HG03064 (cell line): Measurements from ENCODE around the gene SLC26A6.

ENCODE experiments used
- ATAC-seq: cut with Tn5 transposase; IDR thresholded peaks from one replicate; pipeline ENCODE4 v1.9.1; 2021; ENCODE audit warnings: low read depth; ENCODE audit not compliant: unreplicated experiment

Gene SLC26A6

GRCh38 chr3:48600711-48601621, 34.3 kb downstream of the SLC26A6 start:
- ATAC-seq: no peak

- no peak for ATAC-seq
Observed at GRCh38 chr3:48599509-48600285, 35.6 kb downstream of the SLC26A6 start.

DNA sequence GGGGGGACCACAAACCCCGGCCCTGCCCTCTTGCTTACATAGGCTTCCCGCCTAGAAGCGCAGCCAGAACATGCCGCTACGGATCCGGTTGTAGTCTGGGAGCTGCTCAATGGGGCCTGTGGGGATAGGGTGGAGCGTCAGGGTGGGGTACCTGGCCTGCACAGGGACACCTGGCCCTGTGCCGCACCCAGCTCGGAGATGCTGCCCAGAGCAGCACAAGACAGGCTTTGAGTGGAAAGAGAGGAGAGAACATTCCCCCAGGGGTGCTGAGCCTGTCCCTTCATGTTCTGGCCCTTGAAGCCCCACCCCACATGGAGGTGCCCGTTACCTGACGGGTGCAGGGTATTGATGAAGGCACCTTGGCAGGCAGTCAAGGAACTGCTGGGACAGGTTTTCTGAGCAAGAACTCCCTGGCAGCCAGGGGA, 36.2 kb downstream of the SLC26A6 start:
- ATAC-seq: no peak

DNA sequence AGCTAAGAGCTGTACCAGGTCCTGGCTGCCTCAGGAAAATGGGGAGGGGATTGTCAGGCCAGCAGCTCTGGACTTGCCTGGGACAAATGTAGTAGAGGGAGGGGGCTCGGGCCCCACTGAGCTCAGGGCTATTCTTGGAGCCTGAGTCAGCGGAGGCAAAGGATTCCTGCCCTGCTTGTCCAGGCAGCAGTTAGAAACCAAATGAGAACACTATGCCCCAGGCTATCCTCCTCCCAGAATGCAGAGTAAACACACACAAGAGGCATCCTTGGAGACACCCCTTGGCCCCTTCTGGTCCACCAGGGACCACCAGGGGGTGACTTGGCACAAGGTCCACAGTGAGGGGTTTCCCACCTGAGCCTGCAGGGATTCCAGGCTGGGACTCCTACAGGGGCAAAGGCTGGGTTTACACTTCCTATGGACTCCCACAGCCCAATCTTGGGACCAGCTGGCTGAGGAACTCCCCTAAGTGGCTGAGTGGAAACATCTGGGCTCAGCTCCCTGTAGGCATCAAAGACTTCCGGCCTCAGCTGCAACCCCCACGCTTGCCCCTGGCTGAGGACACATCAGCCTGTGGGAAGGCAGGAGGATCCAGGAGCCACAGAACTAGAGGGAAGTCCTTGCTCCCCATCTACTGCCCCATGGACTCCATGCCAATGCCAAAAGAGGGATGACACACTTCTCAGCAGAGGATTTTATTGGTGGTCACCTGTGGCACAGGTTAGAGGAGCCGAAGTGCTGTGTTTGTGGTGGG, 36.8 kb downstream of the SLC26A6 start:
- ATAC-seq: no peak

DNA sequence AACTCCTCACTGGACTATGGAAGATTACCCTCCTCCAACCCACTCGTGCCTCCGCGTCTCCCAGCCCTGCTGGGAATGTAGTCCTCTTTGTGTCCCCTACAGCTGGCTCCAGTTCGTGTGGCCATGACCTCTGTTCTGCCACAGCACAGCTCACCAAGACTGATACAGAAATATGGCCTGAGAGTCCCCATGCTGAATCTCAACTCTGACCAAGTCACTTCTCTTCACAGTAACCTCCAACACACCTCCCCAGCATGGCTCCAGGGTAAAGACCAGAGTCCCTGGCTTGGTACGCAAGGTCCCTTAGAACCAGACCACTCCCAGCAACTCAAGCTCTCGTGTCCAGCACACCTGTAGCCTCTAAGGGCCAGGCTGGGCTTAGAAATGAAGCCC, 37.9 kb downstream of the SLC26A6 start:
- no peak for ATAC-seq

DNA sequence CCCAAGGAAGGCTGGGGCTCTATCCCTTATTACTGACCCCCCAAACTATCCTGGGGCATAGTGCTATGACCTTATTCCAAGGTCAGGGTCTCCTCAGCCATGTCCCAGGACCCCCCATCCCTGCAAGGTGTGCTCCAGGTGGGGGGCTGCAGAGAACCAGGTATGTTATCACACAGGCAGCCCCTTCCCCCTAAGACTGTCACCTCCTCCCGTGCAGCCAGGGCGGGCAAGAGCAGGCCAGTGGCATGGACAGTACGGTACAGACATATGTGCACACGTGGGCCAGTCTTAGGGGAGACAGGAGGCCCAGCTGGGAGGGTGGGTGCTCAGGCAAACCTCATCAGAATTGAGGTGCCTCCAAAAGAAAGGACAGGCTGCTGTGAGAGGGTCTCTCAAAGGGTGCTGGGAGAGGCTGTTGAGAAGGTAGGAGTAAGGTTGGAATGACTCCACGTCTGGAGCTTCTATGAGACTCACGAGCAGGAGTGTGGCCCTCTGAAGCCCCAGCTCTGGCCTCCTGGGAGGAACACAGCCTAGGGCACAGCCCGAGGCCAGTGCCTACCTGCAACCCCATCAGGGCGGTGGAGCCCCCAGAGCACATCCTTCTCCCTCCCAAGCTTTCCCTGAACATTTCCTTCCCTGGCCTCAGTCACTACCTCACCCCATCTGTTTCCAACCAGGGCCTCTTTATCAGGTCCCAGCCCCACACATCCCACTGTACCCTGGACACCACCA, 38.4 kb downstream of the SLC26A6 start:
- ATAC-seq: no peak

DNA sequence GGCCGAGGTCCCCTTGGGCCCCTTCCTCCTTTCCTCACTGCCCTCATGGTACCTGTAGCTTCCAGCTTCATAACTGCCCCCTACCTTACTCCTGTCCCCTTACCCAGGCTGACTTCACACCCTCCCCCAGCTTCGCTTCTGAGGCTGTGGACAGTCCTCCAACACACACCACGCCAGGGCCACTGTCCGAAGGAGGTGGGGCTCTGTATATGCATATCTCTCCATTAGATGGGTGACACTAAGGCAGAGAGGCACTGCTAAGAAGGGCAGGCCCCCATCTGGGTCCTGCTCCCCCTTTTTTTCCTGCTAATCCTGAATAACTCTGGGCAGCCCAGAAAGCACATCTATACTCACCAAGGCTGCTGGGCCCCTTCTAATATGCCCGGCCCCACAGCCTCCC, 39.1 kb downstream of the SLC26A6 start:
- no peak for ATAC-seq

DNA sequence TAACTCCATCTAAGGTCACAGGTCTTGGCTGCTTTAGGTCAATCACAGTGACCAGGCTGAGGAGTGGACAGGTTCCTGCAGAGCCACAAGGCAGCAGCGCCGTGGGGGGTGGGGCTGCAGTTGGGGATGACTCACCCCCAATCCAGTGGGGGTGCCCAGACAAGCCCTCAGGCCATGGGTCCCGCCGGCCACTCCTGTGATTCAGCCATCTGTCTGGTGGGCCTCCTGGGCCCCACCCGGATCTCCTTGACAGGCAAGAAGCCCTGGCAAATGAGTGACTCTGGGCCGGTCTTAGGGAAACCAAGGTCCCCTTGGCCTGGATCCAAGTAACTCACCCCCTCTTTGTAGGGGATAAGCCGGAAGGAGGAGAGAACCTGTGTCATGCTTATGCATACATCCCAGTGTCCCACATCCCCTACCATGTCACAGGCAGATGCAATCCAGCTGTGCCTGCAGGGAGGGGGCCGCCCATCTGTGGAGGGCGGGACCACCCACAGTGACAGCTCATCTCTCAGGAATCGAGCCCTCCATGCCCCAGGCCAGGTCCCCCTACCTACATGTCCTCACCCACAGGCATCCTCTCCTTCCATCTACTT, 39.6 kb downstream of the SLC26A6 start:
- no peak for ATAC-seq

DNA sequence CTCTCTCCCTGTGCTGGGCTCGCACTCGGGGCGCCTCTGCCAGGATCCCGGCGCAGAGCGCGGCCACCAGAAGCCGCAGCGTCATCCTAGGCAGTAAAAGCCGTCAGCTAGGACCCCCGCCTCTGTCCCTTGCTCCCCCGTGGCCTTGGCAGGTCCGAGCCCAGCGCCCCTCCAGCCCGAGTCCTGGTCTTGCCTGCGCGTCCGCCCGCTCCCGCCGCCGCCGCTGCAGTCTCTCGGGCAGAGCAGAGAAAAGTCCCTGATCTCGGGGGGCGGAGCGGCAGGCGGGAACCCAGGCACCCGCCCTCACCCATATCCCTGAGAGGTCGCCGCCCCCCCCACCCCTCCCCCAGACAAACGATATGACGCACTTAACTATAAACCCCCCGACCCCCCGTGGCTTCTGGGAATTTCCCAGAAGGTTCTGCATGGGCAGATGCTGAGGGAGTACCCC, 40.2 kb downstream of the SLC26A6 start, which contains the start of gene COL7A1:
Gene COL7A1, minus strand, starts transcription at position 255 of the 451 bp plus-strand sequence. Its CDS starts 170 bp downstream, at position 85.
- no peak for ATAC-seq

DNA sequence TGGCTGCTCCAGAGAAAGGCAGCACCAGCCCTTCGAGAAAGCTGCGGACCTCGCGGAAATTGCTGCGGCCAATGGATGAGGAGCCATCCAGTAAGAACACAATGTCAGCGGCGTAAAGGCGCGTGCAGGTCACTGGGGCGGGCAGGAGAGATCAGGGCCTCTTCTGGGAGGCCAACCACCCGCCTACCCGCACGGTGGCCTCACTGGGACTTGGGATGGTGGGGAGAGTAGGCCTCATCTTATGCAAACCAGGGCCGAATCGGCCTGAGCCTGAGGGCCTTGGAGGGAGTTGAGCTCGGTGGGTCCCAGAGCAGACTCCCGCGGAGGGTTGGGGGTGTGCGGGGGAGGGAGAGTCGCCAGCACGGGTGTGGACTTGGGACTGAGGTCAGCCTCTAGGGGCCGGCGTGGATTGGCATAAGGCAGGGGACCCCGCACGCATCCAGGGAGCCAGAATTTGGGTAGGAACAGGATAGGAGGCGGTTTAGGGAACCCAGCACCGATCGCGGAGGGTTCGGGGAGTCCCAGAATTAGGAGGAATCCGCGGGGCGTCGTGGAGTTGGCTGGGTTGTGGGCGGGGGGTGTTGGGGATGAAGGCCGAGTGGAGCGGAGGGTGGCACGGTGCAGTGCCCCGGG, 40.7 kb downstream of the SLC26A6 start:
- ATAC-seq: no peak

GRCh38 chr3:48593337-48593736, 41.9 kb downstream of the SLC26A6 start:
- ATAC-seq: no peak

GRCh38 chr3:48592519-48593087, 42.7 kb downstream of the SLC26A6 start:
- no peak for ATAC-seq

DNA sequence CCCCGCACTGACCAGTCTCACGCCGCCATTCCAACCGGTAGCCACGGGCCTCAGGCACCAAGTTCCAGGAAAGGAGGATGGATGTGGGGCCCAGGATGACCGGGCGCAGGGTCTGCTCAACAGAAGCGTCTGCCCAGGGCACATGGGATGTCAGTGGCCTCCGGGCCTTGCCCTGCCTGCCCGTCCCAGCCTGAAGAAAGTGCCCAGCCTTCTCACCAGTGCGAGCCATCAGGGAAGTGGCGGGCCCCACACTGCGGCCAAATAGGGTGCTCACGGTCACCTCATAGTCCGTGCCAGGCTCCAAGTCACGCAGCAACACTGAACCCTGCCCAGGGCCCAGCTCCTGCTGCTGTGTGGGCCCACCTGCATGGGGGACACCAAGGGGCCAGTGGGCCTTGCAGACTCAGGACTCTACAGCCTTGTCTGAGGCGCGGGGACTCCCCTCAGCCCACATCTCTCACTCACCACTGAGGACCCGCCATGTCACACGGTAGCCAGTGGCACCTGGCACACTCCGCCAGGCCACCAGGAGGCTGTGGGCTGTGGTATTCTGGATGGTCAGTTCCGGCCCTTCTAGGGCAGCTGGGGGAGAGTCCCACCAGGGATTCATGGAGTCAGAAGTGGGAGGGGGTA, 43.3 kb downstream of the SLC26A6 start:
- ATAC-seq: no peak

DNA sequence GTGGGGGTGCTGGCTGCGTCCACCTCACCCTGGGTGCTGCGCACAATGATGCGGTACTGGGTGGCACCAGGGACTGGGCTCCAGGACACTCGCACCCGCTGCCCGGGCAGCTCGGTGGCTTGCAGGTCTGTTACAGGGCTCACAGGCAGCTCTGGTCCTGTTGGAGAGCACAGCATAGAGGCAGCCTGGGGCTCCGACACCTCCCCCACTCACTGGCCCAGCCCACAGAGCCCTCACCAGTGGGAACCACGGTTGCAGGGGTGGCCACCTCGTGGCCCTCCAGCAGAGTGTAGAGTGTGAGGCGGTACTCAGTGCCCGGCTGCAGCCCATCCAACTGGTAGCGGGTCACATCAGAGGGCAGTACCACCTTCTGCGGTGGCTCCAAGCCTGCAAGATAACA, 43.8 kb downstream of the SLC26A6 start:
- no peak for ATAC-seq

- ATAC-seq: no peak
Observed at GRCh38 chr3:48588230-48588629, 47.0 kb downstream of the SLC26A6 start.

GRCh38 chr3:48587686-48588085, 47.6 kb downstream of the SLC26A6 start:
- no peak for ATAC-seq

DNA sequence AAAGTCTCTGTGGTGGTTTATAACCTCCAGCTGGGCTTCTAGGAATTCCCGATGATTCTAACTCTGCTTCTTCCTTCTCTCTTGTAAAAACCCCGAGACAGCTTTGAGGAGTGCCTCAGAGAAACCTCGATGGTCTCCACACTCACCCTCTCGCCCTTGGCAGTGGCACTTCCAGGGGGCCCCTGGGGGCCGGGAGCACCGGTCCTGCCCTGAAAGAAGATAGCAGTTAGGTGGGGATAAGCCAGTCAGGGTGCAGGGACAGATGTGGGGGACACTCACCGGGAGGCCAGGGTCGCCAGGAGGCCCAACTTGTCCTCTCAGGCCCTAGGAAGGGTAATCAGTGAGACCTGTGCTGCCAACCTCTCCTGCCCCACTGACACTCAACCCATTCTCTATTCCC, 49.9 kb downstream of the SLC26A6 start:
- no peak for ATAC-seq

- ATAC-seq: no peak
Observed at GRCh38 chr3:48584836-48585235, 50.4 kb downstream of the SLC26A6 start.
